Middle frontal gyrus (tissue), 1 donor: Measurements from ENCODE around the gene NEK4.
A peak's percentile ranks its signal among the peaks of the same experiment; 100 is the strongest.

Experiments
- DNase-seq: peaks from one replicate; pipeline ENCODE4 v3.0.0-alpha.2; 2015; ENCODE audit warnings: low spot score; ENCODE audit errors: extremely low spot score

The NEK4 gene

GRCh38 chr3:52770496-52771333, at the start of gene NEK4:
TSS of gene NEK4 (minus strand) at chr3:52770940. CDS start at chr3:52770746, 194 bp downstream.
- DNase-seq: peak; percentile 87

- no peak for DNase-seq
These were observed 49.2 kb upstream of the NEK4 start for GRCh38 chr3:52819936-52820335.

DNA sequence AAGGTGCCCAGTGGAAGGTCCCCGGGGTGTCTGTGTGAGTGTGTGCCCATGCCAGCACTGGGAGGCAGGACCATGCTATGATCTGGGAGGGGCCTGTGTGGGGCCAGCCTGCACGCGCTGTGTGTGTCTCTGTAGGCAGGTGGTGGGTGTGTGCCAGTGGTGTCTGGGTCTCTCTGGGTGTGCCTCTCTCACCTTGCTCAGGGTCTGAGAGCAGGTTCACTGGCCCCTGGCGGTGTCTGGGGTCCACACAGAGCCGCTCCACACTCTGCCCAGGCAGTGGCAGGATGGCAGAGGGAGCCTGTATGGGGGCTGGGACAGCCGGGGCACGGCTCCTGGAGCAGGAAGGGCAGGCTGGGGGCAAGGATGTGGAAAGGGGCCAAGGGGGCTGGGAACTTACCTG, 47.1 kb upstream of the NEK4 start:
- DNase-seq: no peak

GRCh38 chr3:52817221-52817620, 46.5 kb upstream of the NEK4 start:
- DNase-seq: no peak

DNA sequence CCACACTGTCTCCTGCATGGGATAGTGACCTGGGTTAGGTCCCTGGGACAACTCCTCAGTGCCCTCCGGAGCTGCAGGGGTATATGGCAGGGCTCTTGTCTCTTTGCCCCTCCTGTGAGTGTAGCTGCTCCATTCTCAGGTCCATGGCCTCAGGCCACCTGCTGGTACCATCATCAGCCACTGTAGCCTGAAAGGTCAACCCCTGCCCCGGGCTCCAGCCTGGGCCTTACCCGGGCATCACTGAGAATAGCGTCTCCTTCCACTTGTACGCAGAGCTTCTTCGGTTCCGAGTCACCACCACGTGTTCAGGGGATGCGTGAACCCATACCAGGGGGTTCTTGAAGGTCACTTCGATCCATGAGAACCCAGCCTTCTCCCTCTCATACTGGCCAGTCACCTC, 45.9 kb upstream of the NEK4 start:
- DNase-seq: no peak

DNA sequence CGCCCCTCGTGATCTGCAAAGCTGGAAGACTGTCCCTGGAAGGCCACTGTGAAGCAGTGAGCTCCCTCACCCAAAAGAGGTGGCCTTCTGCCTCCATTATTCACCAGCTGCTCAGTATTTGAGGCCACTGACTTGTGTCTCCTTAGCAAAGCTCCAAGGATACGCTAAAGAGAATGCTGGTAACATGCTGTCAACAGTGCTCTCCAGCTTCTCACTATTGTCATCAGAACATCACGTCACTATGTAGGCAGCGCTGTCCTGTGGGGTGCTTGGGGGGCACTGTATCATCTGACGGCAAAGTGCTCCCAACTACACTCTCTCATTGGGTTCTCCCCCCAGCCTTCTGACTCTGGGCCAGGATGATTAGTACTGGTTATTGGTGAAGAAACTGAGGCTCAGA, 45.5 kb upstream of the NEK4 start:
- no peak for DNase-seq

DNA sequence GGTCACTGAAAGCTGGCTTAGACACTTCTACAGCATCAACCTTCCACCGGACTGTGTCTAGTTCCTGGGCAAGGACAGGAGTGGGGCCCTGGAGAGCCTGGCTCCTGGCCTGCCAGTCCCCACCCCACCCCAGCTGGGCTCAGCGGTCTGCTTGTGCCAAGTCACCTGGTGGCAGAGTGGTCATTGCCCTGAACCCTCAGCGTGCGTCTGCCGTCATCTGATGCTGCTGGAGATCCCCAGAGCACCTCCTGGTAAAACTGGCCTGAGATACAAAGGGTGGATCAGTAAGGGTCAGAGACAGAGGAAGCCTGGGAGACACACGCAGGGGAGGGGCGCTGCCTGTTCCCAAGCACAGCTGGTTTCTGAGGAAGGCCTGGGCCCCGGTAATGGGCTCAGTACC, 43.1 kb upstream of the NEK4 start:
- DNase-seq: no peak

DNA sequence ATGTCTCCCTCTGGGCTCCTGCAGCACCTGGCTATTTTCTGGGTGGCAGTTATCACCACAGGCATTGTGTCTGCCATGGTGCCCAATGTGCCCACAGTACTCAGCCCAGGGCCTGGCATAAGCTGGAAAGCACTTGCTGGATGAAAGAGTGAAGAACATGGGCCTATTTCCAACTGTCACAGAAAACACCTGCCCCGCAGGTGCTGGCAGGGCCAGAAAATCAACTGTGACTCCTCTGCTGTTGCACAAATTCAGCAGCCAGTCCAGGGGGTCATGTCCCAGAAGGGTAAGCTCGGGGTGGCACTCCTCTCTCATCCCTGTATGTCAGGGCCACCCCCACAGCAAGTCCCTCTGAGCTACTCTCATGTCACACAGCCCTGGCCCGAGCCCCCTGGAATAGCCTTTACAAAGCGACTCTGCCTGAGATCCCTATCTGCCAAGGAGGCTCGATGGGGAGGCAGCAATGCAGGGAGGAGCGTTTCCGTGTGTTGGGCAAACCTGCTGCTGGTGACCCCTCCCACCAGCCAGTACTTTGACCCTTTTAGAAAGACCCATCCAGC, 40.8 kb upstream of the NEK4 start:
- DNase-seq: no peak

DNA sequence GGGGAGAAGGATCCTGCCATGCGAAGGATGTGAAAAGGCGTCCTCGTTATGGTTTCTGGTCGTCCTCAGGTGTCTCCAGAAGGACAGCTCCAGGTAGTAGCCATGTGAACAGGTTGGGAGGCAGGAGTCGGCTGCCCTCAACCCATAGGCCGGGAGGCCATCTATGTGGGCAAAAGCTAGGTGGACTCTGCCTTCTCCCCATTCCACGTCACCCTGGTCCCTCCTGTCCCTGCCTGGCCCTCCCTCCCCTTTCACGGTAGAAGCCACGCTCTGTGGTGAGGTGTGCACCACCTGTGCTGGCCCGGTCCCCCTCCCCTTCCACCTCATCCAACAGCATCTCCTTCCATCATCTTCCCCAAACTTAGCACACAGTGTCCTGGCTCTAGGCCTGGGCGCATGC, 40.2 kb upstream of the NEK4 start:
- DNase-seq: no peak

- DNase-seq: no peak
These were observed 39.1 kb upstream of the NEK4 start for GRCh38 chr3:52809662-52810377.

GRCh38 chr3:52809149-52809548, 38.4 kb upstream of the NEK4 start:
- no peak for DNase-seq

DNA sequence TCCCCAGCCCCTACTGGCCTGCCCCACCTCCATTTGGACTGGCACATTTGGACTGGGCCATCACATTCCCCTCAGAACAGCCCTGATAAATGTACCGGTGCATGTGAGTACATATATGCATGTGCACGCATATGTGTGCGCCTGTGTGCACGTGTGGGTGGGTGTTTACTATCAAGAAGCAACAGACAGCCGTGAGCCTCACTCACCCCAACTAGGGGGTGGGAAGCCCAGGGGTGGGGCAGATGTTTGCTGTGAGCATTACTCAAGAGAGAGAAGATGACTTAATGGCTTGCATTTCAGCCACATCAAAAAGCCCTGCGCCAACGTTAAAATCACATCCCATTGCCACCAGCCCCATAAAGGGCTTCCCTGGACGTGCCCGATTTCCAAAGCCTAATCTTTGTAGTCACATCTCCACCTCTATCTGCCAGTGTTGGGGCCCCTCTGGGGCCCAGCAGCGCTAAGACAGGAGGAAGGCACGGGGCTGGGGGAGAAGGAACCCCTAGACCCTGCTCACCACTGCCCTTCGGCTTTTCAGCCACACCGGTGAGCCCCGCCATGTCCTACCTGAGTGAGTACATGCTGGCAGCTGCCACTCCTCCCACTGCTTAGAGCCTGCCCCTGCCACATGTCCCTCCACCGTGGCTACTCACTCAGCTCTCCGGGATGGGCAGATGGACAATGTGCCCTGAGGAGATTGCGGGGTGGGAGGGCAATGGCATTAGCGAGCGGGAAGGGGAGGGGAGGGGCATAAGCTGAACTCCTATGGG, 34.7 kb upstream of the NEK4 start:
- no peak for DNase-seq

GRCh38 chr3:52801839-52802238, 31.1 kb upstream of the NEK4 start:
- DNase-seq: no peak

GRCh38 chr3:52800079-52800478, 29.3 kb upstream of the NEK4 start:
- DNase-seq: no peak

DNA sequence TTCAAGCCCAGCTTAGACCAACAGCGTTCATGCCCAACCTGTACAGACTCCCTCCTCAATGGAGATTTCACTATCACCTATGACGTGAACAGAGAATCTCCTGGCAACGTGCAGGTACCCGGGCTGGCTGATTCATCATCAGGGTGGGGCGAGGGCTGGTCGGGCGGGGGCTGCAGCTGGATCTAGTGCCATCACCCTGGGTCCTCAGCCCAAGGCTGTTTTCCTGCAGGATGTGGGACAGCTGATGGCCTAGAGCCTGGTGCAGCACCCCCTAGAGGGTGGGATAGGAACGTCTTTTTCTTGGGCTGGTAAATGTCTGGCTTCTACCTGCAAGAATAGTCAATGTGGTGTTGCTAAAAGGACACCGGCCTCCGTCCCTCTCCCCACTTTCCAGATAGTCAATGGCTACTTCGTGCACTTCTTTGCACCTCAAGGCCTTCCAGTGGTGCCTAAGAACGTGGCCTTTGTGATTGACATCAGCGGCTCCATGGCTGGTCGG, 28.3 kb upstream of the NEK4 start:
- DNase-seq: no peak

- DNase-seq: no peak
These were observed 27.7 kb upstream of the NEK4 start for GRCh38 chr3:52798376-52798977.

DNA sequence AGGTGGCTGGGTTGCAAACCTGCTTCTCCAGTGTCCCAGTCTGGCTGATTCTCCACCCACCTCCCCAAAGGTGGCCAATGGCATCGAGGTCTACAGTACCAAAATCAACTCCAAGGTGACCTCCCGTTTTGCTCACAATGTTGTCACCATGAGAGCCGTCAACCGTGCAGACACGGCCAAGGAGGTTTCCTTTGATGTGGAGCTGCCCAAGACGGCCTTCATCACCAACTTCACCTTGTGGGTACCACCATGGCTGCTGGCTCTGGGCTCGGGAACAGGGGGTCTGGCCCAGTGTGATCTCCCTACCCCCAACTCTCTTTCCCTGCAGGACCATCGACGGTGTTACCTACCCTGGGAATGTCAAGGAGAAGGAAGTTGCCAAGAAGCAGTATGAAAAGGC, 25.7 kb upstream of the NEK4 start:
- no peak for DNase-seq

DNA sequence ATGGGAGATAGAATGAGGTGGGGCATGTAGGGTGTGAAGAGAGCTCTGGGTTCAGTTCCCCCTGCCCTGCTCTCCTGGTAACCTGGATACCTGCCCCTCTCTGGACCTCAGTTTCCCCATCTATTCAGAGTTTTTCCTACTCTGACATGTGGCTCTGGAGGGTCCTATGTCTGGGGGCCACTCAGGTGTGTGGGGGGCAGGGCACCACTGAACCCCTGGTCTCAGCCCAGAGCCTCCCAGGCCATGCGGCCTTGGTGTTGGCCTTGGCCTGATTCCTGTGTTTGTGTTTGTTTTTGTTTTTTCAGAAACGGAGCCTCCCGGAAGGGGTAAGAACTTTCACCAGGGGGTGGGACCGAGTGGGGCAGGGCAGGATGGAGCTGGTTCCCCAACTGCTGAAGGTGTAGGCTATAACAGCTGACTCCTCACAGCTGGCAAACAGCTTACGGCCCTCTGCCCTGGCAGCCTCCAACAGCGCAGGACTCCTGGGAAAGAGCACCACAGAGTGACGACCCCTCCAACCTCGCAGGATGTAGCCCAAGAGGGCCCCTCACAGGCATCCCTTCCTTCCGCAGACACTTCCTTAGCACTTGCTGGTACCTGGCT, 24.7 kb upstream of the NEK4 start:
- DNase-seq: no peak

DNA sequence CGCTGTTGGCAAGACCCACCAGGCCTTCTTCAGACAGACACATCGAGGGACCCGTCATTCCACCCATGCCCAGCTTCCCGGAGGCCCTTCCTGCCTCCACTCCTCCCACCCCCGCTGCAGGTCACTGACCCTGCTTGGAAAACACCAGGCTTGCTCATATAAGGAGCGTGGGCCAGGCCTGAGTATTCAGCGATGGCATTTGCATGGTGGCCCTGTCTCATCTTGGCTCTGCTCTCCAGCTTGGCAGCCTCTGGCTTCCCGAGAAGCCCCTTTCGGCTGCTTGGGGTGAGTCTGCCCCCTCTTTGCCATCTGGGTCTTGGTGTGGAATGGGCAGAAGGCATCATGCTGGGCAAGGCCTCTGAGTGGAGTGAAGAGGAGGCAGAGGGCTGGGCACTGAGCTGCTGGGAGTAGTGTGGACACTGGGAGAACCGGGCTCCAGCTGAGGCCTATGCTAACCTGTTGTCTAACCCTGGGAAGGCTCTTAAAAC, 23.9 kb upstream of the NEK4 start, which contains the start of gene ITIH3:
Gene ITIH3 (plus strand): TSS at position 185 of the 488 bp plus-strand sequence. CDS start 8 bp downstream, at position 193.
- DNase-seq: no peak
